Activated CD4-positive, alpha-beta T cell treated with anti-CD3 and anti-CD28 coated beads for 48 hours (primary cell): Measurements from ENCODE around the gene ALKBH6.
"Not testable (repeated sequence)": the region's sequence is repeated elsewhere in the genome, so short reads cannot be mapped to it uniquely, and the experiment has no call there.

ENCODE experiments used
- DNase-seq: peaks from one replicate; pipeline ENCODE4 v3.0.0-alpha.2; 2020

ALKBH6 gene

GRCh38 chr19:36014012-36014924 is at the start of gene ALKBH6:
Gene ALKBH6 (minus strand): TSS chr19:36014213. CDS start chr19:36013397, 816 bp downstream.
- DNase-seq = peak; percentile 100

GRCh38 chr19:36061367-36061766 is 47.4 kb upstream of the ALKBH6 start:
- DNase-seq = no peak

DNA sequence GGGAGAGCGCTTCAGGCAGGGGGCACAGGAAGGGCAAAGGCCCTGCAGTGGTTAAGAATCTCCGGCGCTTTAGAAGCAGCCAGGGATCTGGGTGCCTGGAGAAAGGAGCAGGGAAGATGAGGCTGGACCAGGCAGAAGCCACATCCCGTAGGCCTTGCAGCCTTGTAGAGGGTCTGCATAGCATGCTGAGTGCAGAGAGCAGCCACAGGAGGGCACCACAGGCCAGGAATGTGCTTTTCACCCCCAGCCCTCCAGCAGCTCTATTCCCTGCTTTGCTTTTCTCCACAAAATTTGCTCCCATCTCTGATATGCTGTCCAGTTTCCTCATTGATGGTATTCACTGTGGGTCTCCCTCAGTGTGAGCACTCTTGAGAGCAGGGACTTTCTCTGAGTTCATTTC is 46.4 kb upstream of the ALKBH6 start:
- DNase-seq = peak; percentile 31

- DNase-seq = no peak
Measured at GRCh38 chr19:36059180-36059910, 45.3 kb upstream of the ALKBH6 start.

DNA sequence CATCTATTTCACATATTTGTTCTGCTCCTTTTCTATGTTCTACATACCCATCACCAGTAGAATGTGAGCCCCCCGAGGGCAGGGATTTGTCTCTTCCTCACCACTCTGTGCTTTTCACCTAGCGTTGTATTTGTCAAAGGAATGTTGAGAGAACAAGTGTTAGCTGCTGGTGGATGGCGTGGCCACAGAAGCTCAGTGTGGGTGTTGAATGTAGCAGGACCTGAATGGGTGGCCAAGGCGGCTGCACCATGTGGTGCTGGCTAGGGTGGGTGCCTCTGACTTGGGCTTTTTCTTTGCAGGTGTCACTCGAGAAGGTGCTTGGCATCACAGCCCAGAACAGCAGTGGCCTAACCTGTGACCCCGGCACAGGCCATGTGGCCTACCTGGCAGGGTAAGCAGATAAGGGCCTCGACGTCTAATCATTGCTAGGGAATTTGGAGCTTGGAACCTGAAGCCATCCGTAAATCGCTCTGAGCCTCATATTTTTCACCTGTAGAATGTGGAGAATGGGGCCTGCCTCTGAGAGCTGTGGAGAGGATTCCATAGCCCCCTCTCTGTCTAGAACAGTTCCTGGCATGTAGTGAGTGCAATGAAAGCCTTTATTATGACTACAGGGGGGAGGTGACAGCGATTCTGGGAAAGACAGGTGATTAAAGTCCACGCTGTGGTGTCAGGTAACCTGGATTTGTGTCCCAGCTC is 44.6 kb upstream of the ALKBH6 start:
- DNase-seq = no peak

- DNase-seq = peak; percentile 97
Measured at GRCh38 chr19:36054733-36055686, 41.0 kb upstream of the ALKBH6 start, which contains the start of gene WDR62. Gene WDR62 (plus strand): TSS chr19:36054897. CDS start chr19:36054972, 75 bp downstream.

GRCh38 chr19:36054119-36054732 is 40.2 kb upstream of the ALKBH6 start, which contains the start of gene THAP8:
Gene THAP8 (minus strand): TSS chr19:36054285. CDS start chr19:36054217, 68 bp downstream.
- DNase-seq = peak; percentile 100

DNA sequence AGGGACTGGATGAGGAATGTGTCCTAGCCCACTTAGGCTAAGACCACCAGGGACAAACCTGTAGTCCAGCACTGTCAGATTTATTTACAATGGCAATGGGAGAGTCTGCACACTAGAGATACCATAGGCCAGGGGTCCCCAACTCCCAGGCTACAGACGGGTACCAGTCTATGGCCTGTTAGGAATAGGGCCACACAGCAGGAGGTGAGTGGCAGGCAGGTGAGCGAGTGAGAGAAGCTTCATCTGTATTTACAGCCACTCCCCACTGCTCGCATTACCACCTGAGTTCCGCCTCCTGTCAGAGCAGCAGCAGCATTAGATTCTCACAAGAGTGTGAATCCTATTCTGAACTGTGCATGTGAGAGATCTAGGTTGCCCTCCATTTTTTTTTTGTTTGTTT is 37.6 kb upstream of the ALKBH6 start:
- DNase-seq = no peak

DNA sequence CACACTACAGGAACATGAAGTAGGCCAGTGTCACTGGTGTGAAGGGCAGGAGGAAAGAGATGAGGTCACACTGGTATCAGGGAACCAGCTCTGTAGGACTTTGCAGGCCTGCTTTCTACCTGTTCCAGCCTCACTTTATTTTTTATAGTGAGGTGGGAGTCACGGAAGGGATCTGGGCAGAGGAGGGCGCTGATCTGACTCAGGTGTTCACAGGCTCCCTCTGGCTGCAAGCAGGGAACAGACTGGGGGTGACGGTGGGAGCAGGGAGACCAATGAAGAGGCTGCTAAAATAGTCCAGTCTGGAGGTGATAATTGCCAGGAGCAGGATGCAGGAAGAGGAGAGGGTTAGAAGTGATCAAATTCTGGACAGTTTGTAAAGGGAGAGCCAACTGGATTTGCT is 37.2 kb upstream of the ALKBH6 start:
- DNase-seq = no peak

DNA sequence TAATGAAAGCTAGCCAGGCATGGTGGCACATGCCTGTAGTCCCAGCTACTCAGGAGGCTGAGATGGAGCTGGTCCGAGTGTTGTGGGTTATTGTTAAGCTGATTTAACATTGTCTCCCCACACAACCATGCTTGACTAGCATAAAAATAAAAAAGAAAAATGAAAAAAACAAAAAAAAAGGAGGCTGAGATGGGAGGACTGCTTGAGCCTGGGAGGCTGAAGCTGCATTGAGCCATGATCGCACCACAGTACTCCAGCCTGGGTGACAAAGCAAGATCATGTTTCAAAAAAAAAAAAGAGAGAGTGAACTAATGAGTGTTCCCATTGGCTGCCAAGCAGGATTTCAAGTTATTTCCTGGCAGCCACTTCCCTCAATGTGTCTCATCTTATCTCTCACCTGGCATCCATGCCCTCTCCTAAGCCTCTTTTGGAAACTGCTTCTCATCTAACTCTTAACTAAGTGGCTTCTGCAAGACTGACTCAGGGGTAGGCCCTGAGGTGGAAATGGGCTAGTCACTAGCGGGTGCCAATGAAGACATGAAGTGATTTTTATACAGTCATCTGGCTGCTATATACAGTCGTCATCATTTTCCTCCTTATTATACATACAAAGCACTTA is 35.2 kb upstream of the ALKBH6 start:
- DNase-seq = no peak

DNA sequence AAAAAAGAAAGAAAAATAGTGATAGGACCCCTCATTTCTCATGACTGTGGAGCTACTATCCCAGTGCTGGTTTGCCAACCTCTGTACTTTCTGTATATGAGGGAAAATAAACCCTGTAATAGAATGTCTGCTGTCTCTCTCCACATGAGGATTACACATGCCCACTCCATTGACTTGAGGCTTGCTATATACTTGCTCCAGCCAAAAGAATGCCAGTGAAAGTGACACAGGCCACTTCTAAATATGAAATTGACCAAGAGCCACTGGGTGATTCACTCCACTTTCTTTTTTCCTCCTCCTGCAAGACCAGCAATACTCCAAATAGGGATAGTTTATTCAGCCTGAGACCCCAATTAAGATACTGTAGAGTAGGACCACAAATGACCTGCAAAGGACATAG is 33.8 kb upstream of the ALKBH6 start:
- DNase-seq = no peak

DNA sequence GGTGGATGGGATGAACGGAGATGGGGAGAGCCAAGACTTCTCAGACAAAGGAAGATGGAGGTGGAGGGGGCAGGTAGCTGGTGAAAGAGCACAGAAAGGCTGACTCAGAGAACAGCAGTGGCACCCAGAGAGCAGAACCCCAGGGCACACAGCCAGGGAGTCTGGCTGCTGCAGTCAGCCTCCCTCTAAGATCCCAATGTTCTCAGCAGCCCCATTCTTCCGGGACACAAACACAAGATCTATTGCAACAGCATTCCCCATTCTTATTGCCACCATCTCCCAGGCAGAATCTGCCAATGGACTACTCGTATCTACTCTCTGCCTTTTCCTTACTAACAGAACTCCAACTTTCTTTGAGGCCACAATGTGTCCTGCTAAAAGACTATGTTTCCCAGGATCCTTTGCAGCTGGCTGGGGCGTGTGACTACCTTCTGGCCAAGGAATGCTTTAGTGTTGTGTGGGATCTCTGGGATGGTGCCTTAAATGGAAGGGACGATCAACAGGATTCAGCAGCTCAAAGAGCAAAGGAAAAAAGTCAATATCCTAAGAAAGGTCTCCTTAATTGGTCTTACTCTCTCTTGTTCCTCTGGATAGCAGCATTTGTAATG is 32.5 kb upstream of the ALKBH6 start:
- no peak for DNase-seq

DNA sequence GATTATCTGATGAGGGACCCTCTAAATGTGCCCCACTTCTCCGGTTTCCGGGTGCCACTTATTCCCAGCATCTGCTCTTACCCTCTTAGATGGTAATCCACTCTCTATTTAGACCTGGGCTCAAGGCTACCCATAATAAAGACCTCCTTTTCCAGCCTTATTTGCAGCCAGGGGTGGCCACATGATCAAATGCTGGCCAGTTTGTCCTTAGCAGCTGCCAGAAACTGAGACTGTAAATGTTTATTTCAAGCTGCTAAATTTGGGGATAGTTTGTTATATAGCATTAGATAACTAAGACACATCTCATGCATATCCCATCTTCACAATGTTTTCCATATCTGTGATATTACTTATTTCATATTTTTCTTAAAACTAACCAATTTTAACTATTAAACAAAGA is 29.9 kb upstream of the ALKBH6 start:
- no peak for DNase-seq

GRCh38 chr19:36041831-36042230 is 27.8 kb upstream of the ALKBH6 start:
- no peak for DNase-seq

DNA sequence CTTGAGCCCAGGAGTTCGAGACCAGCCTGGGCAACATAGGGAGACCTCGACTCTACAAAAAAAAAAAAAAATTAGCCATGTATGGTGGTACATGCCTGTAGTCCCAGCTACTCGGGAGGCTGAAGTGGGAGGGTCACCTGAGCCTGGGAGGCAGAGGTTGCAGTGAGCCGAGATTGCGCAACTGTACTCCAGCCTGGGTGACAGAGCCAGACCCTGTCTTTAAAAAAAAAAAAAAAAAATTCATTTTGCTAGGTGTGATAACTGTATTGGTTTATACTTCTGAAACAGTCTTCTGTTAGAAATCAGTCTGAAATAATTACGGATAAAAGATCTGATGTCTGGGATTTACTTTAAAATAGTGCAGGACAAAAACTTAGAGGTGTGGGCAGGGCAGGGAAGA is 27.1 kb upstream of the ALKBH6 start:
- DNase-seq = not testable (repeated sequence)

GRCh38 chr19:36040495-36040894 is 26.5 kb upstream of the ALKBH6 start:
- no peak for DNase-seq

GRCh38 chr19:36032251-36033104 is 18.5 kb upstream of the ALKBH6 start, which contains the start of gene CLIP3:
Gene CLIP3 (minus strand): TSS chr19:36032873. CDS start chr19:36032357, 516 bp downstream.
- DNase-seq = peak; percentile 57

- DNase-seq = no peak
Measured at GRCh38 chr19:36031308-36031707, 17.3 kb upstream of the ALKBH6 start.
